ENCODE measurements around the gene LCTL.
A peak's percentile ranks its signal among the peaks of the same experiment; 100 is the strongest.
"Not testable (repeated sequence)": the region's sequence is repeated elsewhere in the genome, so short reads cannot be mapped to it uniquely, and the experiment has no call there.

Gene LCTL

DNA sequence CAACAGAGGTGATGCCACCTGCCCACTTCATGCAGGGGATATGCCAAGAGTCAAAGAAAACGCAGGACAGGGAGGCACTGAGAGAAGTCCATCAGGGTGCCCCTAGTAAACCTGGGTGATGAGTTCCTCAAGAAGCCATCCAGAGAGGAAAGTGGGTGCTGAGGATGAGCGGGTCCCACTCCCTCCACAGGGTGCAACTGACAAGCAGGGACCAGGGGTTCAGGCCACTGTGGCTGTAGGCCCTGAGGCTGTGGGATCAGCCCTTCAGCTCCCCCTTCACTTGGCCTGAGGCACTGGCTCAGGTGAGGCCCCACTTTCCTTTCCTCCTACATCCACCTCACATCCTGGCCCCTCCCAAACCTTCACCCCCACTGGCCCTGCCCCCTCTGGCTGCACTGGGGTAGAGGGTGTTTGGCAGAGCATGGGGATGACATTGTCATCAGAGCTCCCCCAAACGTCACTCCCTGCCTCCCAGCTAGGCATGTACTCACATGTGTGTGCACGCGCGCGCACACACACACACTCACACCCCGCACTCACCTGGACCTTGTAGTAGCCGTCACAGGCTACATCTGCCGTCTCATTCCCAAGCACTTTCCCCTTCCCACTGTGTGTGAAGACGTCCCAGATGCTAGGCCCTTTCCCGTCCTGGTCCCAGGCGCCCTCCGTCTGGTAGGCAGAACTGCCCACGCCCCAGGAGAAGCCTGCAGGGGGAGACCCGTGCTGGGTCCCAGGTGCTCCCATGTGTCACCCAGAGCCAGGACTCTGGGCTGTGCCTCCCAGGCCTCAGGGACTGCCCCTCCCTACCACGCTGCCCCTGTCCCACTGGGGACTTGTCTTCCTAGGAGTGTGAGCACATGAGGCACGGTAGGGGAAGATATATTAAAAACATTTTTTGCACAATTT, 1.4 kb downstream of the LCTL start:
- DNase-seq: no peak

DNA sequence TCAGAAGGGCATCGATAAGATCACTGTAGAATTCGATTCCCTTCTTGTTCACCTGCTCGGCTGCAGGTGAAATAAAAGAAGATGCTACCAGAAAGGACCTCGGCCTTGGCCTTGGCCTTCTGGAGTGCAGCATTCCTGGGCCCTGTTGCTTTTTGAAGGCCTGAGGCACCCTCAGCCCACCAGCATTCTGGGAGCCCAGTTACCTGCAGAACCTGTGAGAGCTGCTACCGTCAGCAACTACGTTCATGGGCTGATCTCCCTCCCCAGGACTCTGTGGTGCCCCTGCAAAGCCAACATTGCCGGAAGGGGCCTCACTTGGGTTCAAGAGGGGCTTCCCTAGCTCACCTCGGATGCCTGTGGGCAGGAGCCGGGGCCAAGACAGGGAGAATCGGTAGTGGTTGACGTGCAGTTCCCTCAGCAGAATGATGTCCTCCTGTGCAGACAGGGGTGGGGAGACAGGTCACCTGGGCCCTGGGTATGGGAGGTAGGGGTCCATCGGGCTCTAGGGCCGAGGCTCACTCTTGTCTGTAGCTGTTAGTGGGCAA, 2.2 kb downstream of the LCTL start:
- no peak for DNase-seq

DNA sequence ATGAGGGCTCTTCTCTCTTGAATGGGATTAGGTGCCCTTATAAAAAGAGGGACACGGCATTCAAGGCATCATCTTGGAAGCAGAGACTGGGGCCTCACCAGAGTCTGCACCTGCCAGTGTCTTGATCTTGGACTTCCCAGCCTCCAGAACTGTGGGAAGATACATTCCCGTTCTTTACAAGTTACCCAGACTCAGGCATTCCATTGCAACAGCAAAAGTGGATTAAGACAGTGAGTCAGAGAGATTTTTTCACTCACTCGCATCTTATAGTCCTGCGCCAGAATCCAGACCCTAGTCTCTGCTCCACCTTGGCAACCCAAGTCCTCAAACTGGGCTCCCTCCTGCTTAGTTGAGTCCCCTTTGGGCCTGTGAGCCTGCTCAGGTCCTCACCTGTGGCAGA, 2.7 kb downstream of the LCTL start:
- DNase-seq: no peak

DNA sequence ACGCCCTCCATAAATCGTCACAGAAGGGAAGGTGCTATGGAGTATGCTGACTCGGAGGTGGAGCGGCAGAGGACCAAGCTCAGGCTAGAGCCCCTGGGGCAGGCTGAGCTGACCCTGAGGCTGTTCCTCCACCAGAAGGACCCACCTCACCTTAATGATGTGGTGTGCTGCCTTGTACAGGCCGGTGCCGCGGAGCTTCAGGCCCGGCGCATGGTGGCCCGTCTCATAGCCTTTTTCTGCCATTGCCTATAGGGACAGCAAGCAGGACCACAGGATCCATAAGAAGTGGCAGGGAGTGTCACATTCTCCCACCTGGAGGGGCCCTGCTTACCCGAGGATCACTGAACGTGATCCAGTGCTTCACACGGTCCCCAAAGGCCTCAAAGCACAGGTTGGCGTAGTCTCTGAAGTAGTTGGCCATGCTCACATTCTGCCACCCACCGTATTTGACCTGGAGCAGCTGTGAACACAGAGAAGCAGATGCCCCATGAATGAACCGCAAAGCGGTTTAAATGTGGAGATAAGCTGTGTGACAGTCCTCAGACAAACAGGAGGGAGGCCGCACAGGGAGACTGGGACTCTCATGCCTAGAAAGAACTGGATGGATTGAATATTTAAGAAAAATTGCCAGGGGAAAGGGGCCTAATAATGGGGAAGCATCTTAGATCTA, 4.8 kb downstream of the LCTL start:
- DNase-seq: no peak

DNA sequence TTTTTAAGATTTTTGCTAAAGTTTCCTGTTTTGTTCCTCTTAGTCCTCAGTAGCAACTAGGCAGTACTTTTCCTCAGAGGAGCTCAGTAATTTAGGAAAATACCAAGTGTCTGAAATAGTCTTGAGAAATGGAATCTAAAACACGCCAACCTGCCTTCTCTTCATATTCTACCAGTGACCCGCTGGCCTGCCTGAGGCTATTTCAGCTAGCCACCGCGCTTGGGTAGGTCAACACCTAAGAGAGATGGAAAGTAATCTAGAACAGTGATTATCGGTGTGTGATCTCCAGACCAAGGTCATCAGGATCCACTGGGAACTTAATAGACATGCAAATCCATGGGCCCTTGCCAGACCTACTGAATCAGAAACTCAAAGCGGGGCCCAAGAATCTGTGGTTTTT, 7.5 kb downstream of the LCTL start:
- no peak for DNase-seq

DNA sequence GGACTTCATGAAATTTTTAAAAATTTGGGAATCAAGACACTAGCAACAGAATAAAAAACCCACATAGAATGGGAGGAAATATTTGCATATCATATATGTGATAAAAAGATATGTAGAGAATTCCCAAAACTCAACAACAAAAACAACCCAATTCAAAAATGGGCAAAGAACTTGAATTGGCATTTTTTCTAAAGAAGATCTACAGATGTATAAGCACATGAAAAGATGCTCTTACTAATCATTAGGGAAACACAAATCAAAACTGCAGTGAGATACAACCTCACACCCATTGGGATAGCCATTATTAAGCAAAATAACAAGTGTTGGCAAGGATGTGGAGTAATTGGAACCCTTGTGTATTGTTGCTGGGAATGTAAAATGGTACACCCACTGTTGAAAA, 10.1 kb downstream of the LCTL start:
- DNase-seq: no peak

DNA sequence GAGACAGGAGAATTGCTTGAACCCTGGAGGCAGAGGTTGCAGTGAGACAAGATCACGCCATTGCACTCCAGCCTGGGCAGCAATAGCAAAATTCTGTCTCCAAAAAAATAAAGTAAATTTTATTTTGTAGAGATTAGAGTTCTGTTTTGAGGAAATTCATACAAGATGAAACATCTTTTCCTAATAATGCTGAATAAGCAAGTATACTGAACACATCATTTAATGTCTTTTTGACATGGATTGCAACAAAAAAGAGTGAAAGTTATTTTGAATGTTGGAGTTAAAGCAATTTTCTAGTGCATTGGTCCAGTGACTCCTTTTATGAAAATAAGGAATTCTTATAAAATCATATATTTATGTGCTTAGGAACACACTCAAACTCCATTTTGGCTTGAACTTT, 20.5 kb downstream of the LCTL start:
- no peak for DNase-seq

DNA sequence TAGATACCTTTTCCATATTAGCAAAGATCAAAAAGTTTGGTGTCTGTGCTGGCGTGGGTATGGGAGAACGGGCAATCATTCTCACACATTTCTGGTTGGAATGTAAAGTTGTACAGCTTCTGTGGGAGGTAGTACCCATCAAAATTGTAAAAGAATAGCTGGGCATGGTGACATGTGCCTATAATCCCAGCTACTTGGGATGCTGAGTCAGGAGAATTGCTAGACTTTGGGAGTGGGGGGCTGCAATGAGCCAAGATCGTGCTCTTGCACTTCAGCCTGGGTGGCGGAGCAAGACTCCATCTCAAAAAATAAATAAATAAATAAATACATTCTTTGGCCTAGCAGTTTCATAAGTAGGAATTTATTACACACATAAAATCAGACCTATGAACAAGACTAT, 22.9 kb downstream of the LCTL start:
- DNase-seq: no peak

DNA sequence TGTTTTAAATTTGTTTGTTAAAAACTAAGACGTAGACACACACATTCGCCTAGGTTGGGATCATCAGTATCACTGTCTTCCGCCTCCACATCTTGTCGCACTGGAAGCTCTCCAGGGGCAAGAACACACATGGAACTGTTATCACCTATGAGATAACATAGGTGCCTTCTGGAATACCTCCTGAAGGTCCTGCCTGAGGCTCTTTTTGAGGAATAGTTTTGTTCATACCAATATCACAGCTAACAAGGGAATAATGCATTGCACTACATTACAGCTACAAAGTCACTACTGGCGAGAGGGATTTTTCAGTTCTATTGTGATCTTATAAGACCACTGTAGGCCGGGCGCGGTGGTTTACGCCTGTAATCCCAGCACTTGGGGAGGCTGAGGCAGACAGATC, 30.7 kb downstream of the LCTL start:
- no peak for DNase-seq

DNA sequence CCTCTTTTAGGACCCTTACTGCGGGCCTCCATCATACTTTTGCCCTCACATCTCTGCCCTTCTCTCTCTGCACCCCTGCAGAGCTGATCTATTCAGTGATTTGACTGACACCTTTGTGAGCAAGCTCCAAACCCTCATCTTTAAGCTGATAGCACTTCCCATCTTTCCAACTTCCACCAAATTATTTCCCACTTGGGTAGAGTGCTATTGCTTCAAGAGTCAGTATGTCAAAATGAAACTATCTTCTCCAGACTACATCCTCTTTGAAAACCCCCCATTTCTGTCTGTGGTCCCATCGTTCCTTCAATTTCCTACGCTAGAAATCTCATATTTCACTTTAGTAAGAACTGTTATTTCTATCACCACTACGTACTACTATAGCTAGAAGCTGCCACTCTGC, 41.0 kb downstream of the LCTL start:
- DNase-seq: no peak

DNA sequence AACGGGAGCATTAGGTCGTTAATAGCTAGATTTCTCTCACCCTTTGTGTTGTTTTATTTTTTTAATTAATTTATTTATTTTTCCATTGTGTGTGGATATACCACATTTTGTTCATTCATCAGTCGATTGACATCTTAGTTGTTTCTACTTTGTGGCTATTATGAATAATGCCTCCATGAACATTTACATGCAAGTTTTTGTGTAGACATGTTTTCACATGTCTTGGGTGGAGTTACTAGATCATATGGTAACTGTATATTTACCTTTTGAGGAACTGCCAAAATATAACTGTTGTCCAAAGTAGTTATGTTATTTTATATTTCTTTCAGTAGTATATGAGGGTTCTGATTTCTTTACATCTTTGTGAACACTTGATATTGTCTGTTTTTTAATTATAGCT, 41.9 kb downstream of the LCTL start:
- DNase-seq: no peak

DNA sequence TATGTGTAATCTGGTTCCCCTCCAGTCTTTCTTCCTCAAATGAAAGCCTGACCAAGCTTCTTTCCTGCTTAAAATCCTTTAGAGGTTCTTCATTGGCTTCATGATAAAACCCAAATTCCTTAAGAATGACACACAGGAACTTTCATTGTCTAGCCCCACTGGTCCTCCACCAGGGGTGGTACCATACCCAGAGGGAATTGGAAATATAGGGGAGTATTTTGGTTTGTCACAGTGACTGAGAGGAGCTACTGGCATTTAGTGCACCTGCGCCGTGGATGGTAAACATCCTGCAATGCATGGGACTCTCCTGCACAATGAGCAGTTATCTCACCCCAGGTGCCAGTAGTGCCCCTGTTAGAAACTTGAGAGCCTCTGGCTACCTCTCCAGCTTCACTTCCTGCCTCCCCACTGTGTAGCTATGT, 49.9 kb downstream of the LCTL start:
- DNase-seq: no peak

DNA sequence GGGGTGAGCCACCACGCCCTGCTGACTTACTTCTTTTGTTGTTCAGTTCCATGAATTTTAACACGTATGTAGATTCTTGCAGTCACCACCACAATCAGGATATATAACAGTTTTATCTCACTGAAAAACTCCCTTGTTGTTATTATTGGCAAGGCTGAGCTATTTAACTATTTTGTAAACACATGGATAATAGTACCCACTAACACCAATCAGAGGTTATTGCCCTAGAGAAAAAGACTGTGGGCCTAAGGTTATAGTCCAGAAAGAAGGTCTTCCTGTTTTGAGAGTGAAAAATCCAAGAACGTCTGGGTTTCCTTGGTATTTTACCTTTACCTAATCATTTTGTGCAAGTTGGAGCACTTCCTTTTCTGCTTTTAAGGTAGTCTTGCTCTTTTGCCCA, 51.2 kb downstream of the LCTL start:
- no peak for DNase-seq

DNA sequence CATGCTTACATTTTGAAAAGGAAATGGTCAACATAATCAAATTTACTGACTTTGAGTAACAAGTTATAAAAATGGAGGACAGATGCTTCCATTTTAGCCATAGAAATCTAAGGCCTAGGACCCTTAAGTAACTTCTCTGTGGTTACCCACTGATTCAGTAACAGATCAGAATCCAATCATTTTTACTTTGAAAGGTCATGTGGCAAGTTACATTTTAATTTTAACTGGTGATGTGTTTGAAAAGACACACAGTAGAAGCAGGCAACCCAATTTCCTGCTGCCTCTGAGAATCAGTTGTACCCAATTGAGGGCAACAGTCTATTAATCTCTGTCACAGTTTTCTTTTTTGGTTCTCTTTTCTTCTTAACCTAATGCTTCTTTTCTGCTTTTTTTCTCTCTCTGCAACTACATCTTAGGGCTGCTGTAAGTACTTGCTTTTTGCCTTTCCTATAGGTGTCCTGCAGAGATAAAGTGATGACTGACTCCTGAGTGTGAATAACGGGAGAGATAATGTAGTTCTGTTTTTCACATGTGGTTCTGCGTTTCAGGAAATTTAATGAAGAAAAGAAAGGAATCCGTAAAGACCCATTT, 57.4 kb downstream of the LCTL start:
- no peak for DNase-seq

DNA sequence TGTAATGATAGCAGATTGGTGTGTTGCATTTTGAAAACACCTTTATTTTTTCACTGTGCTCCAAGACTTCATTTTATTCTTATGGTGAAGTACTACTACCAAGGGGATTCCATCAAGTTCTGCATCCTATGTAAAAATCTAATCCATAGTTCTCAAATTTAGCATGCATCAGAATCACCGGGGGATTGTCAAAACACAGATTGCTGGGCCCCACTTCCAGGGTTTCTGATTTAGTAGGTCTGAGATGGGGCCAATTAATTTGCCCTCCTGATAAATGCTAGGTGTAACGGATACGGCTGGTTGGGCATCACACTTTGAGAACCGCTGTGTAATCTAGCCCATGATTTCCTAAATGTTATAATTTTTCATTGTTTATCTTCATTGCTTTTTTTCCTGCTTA, 60.0 kb downstream of the LCTL start:
- no peak for DNase-seq

DNA sequence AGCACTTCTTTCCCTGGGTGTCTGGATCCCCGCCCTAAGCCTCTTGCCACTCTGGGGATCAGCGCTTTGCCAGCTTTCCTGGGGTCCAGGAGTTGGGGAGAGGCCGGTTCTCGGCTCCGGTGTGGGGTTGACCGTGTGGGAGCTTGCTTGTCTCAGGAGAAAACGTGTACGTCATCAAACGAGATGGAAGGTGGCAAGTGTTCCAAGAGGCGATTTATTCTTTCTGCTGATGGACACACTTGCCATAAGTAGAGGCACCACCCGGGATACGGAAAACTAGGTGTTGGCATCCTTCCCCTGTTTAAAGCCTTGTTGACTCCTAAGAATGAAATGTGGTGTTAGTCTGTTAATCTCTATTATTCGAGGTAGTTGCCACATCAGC, 60.4 kb downstream of the LCTL start:
- no peak for DNase-seq

DNA sequence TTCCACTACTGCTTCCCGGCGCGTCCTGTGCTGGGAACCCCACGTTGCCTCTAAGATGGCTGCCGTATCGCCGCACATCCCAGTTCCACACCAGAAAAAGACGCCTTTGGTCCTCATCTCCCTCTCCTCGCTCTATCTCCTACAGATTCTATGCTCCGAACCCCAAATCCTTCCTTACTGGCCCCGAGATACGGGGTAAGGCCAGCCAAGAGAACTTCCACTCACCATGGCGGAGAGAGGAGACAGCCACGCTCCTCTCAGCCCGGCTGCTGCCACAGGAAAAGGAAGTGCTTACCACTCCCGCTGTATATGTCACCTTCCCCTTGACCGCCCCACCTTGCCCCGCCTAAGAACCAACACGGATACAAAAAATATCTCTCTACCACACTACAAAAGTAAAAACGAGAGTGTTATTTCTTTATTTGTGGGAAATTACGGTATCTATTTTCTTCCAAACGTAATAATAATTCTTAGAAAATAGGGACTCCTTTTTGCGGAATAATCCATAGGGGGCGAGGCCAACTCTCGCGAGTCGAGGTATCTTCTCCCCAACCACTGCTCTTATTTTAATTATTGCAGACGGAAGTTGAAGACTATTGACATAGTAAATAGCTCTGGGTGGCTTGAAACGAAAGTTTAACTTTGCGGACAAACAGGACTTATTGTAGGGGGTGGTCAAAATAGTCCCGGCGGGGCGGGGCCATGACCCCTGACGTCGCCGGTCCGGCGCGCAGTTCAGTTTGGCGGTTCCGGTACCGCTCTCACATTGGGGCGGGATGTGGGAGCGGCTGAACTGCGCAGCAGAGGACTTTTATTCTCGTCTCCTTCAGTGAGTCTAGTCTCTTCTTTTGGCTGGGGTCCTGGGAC, 61.0 kb downstream of the LCTL start, which contains the start of the genes RPL4 and ZWILCH:
Gene RPL4, minus strand, starts transcription at position 293 of the 867 bp plus-strand sequence. Its CDS starts 65 bp downstream, at position 228.
Gene ZWILCH, plus strand, starts transcription at position 764 of the 867 bp plus-strand sequence. Its CDS starts 13 bp downstream, at position 777.
- DNase-seq: peak; percentile 57 to 68 (median 63)

DNA sequence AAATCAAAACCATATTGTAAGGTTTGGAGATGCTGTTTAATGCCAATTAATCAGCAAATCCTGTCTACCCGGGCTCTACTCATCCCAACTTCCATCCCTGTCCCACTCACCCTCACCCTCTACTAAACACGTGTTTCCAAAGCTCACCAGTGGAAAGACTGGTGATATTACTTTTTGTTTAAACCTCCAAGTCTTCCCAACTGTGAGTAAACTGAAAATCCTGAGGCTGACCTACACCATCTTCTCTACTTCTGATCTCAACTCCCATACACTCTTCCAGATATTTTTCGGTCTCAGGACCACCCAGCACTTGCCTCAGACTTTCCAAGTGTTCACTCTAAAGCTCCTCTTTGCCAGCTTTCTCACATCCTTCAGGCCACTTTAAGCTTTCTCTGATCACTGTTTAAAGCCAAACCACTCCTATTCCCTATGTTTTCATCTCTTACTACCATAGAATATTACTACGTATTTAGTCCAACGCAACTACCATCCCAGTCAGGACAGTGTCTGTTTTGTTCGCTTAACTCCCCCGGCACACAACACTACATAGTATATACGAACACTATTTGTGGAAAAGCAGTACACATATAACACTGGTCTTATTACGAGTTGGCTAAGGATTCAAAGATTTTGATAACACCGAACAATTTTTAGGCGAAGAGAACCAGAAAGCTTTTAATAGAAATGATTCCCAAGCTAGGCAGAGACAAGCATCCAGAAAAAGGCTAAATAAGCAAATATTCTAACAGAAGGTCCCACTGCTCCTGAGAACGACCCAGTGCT, 61.8 kb downstream of the LCTL start:
- no peak for DNase-seq

DNA sequence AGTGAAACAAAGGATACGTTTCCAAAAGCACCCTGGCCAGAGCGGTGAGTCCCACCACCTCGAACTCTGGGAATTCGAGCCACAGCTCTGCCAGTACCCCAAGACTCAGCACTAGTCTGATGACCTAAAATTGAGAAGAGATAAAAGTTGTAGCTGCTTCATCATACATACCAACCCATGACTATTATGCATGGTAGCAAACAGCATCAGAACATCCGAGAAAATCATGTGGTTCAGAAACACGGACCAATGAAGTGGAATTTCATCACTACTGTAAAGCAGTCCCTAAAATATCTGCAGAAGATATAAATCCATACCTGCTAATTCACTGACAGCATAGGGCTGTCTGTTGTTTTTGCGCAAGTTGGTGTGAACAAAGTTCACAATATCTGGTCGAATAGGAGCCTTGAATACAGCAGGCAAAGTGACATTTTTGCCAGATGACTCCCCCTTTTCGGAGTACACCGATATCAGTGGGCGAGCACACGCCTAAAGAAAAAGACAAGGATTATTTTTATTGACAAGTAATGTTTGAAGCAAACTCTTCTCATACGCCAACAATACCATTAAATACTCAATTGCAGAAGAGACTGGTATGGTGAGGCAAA, 62.7 kb downstream of the LCTL start:
- DNase-seq: not testable (repeated sequence)

DNA sequence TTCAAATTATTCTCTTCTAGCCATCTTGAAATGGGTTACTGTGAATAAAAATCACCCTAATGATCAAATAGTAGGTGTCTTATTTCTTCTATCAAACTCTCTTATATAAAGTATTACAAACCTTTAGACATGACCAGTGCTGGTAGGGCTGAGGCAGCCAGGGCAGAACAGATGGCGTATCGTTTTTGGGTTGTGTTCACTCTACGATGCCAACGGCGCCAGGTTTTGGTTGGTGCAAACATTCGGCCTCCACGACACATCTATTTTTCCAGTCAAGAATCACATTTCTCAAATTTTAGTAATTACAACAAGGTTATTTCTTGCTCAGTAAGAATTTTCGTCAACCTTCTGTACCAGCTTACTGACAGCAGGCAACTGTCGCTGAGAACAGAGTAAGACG, 63.3 kb downstream of the LCTL start:
- no peak for DNase-seq

DNA sequence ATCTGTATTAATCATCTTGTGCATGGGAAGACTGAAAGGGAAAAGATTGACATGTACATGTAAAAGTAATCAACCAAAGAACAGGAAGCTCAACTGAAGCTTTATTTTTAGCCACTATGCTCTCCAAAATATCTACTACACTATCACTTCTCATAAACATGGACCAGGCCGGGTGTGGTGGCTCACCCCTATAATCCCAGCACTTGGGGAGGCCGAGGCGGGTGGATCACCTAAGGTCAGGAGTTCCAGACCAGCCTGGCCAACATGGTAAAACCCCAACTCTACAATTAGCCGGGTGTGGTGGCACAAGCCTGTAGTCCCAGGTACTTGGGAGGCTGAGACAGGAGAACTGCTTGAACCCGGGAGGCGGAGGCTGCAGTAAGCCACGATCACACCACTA, 65.5 kb downstream of the LCTL start:
- DNase-seq: not testable (repeated sequence)

Measured in activated CD4-positive, CD25-positive, alpha-beta regulatory T cell (primary cell).